K562 (cell line): Measurements from ENCODE around the gene MDFIC. TPM values are rescaled to one million over a fixed set of nuclear protein-coding genes. Genes with fewer than 3 reads are reported as not detected.

ENCODE experiments used
- ATAC-seq: fragments of 200-7000 bp; cut with Tn5 transposase; 3 replicates; pipeline ENCODE4 v1.9.1; 2020; ENCODE audit warnings: moderate library complexity
- BruUV-seq: library from RNA; stranded (reverse); fragments of 400-500 nt; replicated peaks from 2 replicates; lab custom pipeline; 2021; lab: Mats Ljungman, UMichigan
- CTCF ChIA-PET: fragments of 300-600 bp; formaldehyde crosslinking; extraction: SDS; loops from one replicate; lab custom pipeline; 2021; ENCODE audit warnings: low intra/inter-chr PET ratio; lab: Yijun Ruan, JAX
- POLR2A ChIA-PET: fragments of 300-600, 350-650 bp; sonication (Branson Sonifier 250); formaldehyde crosslinking; extraction: SDS; loops from one replicate; lab custom pipeline; 2021; ENCODE audit warnings: antibody characterized with exemption, inconsistent platforms; lab: Yijun Ruan, JAX
- DNase-seq, 4 experiments: peaks; one replicate each; pipeline versions ENCODE4 v3.0.0 to v3.0.0-alpha.2; 2011 to 2018; ENCODE audit warnings: low spot score in 3 of 4, mixed read lengths in 3 of 4; ENCODE audit errors: extremely low read depth in 1 of 4
- FAIRE-seq: peaks from 2 replicates; lab custom pipeline; 2011; peaks lifted over from hg19 to GRCh38; lab: Jason Lieb, UNC
- H2AFZ ChIP-seq: 2 replicates; pipeline ENCODE4 v1.6.0; 2011; ENCODE audit warnings: low read depth, low read length, control low read depth, inconsistent platforms
- H3K27ac ChIP-seq: fragments of 200-600 bp; 3 replicates; pipeline ENCODE4 v1.8.0; 2011; ENCODE audit warnings: low read depth, mild to moderate bottlenecking, control low read depth, inconsistent platforms, low read length, moderate library complexity, mixed read lengths; ENCODE audit errors: extremely low read depth
- H3K27me3 ChIP-seq, 2 experiments: fragments of 300-600 bp in 1 of 2; 2 replicates in 1 of 2; 3 replicates in 1 of 2; pipeline versions ENCODE4 v1.6.0 to v1.8.0; 2011; ENCODE audit warnings: inconsistent platforms in 2 of 2, low read length in 2 of 2, mild to moderate bottlenecking in 1 of 2, mixed read lengths in 1 of 2, moderate library complexity in 1 of 2; ENCODE audit not compliant: control insufficient read depth in 2 of 2, insufficient read depth in 2 of 2
- H3K36me3 ChIP-seq: fragments of 300-600 bp; 3 replicates; pipeline ENCODE4 v1.8.0; 2011; ENCODE audit warnings: mild to moderate bottlenecking, low read length, inconsistent platforms; ENCODE audit not compliant: control insufficient read depth, insufficient read depth
- H3K4me1 ChIP-seq, 2 experiments: fragments of 200-600 bp in 1 of 2; replicated peaks in 1 of 2; 2 replicates in 1 of 2; 3 replicates in 1 of 2; pipeline versions ENCODE4 v1.5.1 to v1.8.0; 2011; ENCODE audit warnings: inconsistent platforms in 2 of 2, low read length in 2 of 2, mild to moderate bottlenecking in 1 of 2, mixed read lengths in 1 of 2, moderate library complexity in 1 of 2; ENCODE audit not compliant: control insufficient read depth in 2 of 2, insufficient read depth in 2 of 2
- H3K4me2 ChIP-seq: 2 replicates; pipeline ENCODE4 v1.6.1; 2011; ENCODE audit warnings: low read length, control low read depth, inconsistent platforms, mixed read lengths; ENCODE audit not compliant: insufficient read depth
- H3K4me3 ChIP-seq: fragments of 200-600 bp; sonication (generic), shearing (Covaris generic); 2 replicates; pipeline ENCODE4 v1.5.1; 2016; ENCODE audit warnings: control low read depth, inconsistent platforms
- H3K79me2 ChIP-seq: fragments of 200-600 bp; 3 replicates; pipeline ENCODE4 v1.8.0; 2011; ENCODE audit warnings: low read length, inconsistent platforms; ENCODE audit not compliant: control insufficient read depth, insufficient read depth
- H3K9ac ChIP-seq, 2 experiments: 2 replicates each; pipeline versions ENCODE4 v1.6.0 to v1.6.1; 2011; ENCODE audit warnings: low read depth in 2 of 2, low read length in 2 of 2, control low read depth in 1 of 2, inconsistent platforms in 1 of 2, mild to moderate bottlenecking in 1 of 2, mixed read lengths in 1 of 2; ENCODE audit not compliant: insufficient read depth in 1 of 2
- H3K9me1 ChIP-seq: one replicate; pipeline ENCODE4 v1.6.0; 2011; ENCODE audit warnings: inconsistent platforms, mild to moderate bottlenecking, low read length, moderate library complexity; ENCODE audit not compliant: control insufficient read depth, insufficient read depth
- H3K9me3 ChIP-seq: replicated peaks from 2 replicates; pipeline ENCODE4 v1.5.1; 2011; ENCODE audit warnings: low read depth, low read length, inconsistent platforms; ENCODE audit not compliant: control insufficient read depth, insufficient read depth
- H4K20me1 ChIP-seq: replicated peaks from 2 replicates; pipeline ENCODE4 v1.6.1; 2011; ENCODE audit warnings: low read length, inconsistent platforms, mixed read lengths; ENCODE audit not compliant: control insufficient read depth, insufficient read depth
- BRF1 ChIP-seq: IDR thresholded peaks from 3 replicates; pipeline ENCODE4 v1.6.1; 2011; ENCODE audit warnings: borderline replicate concordance, mild to moderate bottlenecking; ENCODE audit not compliant: insufficient read length; ENCODE audit errors: extremely low read depth
- CREBBP ChIP-seq: IDR thresholded peaks from one replicate; pipeline ENCODE4 v1.6.1; 2012; ENCODE audit warnings: low read depth, mild to moderate bottlenecking, control low read depth, inconsistent platforms, low read length
- DACH1 ChIP-seq: fragments of 450-650 bp; IDR thresholded peaks from 2 replicates; pipeline ENCODE4 v1.6.1; 2018; ENCODE audit not compliant: partially characterized antibody
- DMBX1 ChIP-seq: fragments of 250-450 bp; sonication (Bioruptor Pico); IDR thresholded peaks from 2 replicates; pipeline ENCODE4 v1.8.0; 2022; ENCODE audit warnings: inconsistent platforms, mild to moderate bottlenecking, moderate library complexity, borderline replicate concordance
- GATAD2B ChIP-seq: fragments of 450-650 bp; IDR thresholded peaks from 2 replicates; pipeline ENCODE4 v1.6.1; 2017; ENCODE audit warnings: mild to moderate bottlenecking, borderline replicate concordance
- HES1 ChIP-seq: fragments of 450-650 bp; IDR thresholded peaks from 2 replicates; pipeline ENCODE4 v1.6.1; 2016; ENCODE audit warnings: low read depth, mild to moderate bottlenecking, moderate library complexity
- HEY1 ChIP-seq: fragments of 250-450 bp; sonication (Bioruptor Pico); IDR thresholded peaks from 2 replicates; pipeline ENCODE4 v1.5.0; 2020; ENCODE audit warnings: mild to moderate bottlenecking, moderate library complexity, borderline replicate concordance
- HMG20A ChIP-seq: fragments of 450-650 bp; formaldehyde crosslinking; conservative IDR thresholded peaks from 2 replicates; pipeline ENCODE4 v1.4.0; 2020; ENCODE audit warnings: mild to moderate bottlenecking, mixed read lengths
- HNRNPUL1 ChIP-seq: fragments of 200-400 bp; formaldehyde crosslinking; IDR thresholded peaks from 2 replicates; pipeline ENCODE4 v1.6.1; 2017; ENCODE audit warnings: low read length
- MAFG ChIP-seq: fragments of 450-650 bp; conservative IDR thresholded peaks from 2 replicates; pipeline ENCODE4 v1.6.1; 2016; ENCODE audit warnings: missing genetic modification characterization, missing compliant biosample characterization
- MEF2A ChIP-seq: IDR thresholded peaks from 2 replicates; pipeline ENCODE4 v1.6.1; 2011; ENCODE audit warnings: low read depth, mild to moderate bottlenecking, low read length, moderate library complexity; ENCODE audit not compliant: control insufficient read depth
- MEIS2 ChIP-seq: fragments of 450-650 bp; IDR thresholded peaks from 2 replicates; pipeline ENCODE4 v1.6.1; 2014; ENCODE audit warnings: mild to moderate bottlenecking; ENCODE audit not compliant: partially characterized antibody
- PCBP2 ChIP-seq: fragments of 200-400 bp; formaldehyde crosslinking; IDR thresholded peaks from 2 replicates; pipeline ENCODE4 v1.6.1; 2018; ENCODE audit warnings: low read length, low read depth, mild to moderate bottlenecking, moderate library complexity; ENCODE audit not compliant: poor library complexity, severe bottlenecking
- POLR2B ChIP-seq: fragments of 450-650 bp; IDR thresholded peaks from 2 replicates; pipeline ENCODE4 v1.6.1; 2018; ENCODE audit warnings: low read depth; ENCODE audit not compliant: partially characterized antibody
- POLR3G ChIP-seq: IDR thresholded peaks from 2 replicates; pipeline ENCODE4 v1.6.1; 2011; ENCODE audit not compliant: insufficient read length, insufficient replicate concordance; ENCODE audit errors: extremely low read depth
- ZNF140 ChIP-seq: fragments of 250-450 bp; sonication (Bioruptor Pico); IDR thresholded peaks from 2 replicates; pipeline ENCODE4 v1.8.0; 2021; ENCODE audit warnings: moderate library complexity, mild to moderate bottlenecking, inconsistent platforms
- ZNF232 ChIP-seq: sonication (generic); formaldehyde crosslinking; IDR thresholded peaks from 2 replicates; pipeline ENCODE4 v1.8.0; 2022; ENCODE audit warnings: mild to moderate bottlenecking, missing genetic modification reagents
- ZNF263 ChIP-seq: sonication (generic); formaldehyde crosslinking; IDR thresholded peaks from 2 replicates; pipeline ENCODE4 v1.8.0; 2022; ENCODE audit warnings: mild to moderate bottlenecking, missing genetic modification reagents, borderline replicate concordance
- WGBS: fragments of 100-300 bp; shearing (Covaris generic); methylation state at CpG from one replicate; pipeline ENCODE4 v1.1.6; 2016; ENCODE audit warnings: low coverage, mixed read lengths; ENCODE audit not compliant: insufficient coverage; ENCODE audit errors: missing lambda C conversion rate; 5-methylcytosine and 5-hydroxymethylcytosine counted together
- in situ Hi-C: fragments of 300-500 bp; cut with MboI; formaldehyde crosslinking; loops from 4 replicates; pipeline ENCODE4 v1.15.0; 2018; ENCODE audit warnings: inconsistent platforms, mixed read lengths
- intact Hi-C: fragments of 100-400 bp; cut with micrococcal nuclease; formaldehyde crosslinking; loops from 2 replicates; pipeline ENCODE4 v1.14.2; 2022
- polyA plus RNA-seq, 8 experiments: library from polyadenylated mRNA; depleted of rRNA in 4 of 8; stranded (reverse) in 5 of 8; unstranded in 3 of 8; fragments of >200 nt; fragmentation: Nextera tagmentation in 2 of 8; fragmentation: Illumina TruSeq in 1 of 8; extraction: Ambion mirVana in 2 of 8; extraction: Trizol in 1 of 8; gene quantifications; 2 replicates each; pipeline versions ENCODE4 v1.2.1 to v1.2.3, GENCODE V29; 2011 to 2014; ENCODE audit warnings: inconsistent platforms in 1 of 8, missing spikeins in 1 of 8
- total RNA-seq, 7 experiments: library from RNA; depleted of rRNA in 6 of 7; stranded (reverse); fragments of >200 nt in 6 of 7; fragmentation: Illumina TruSeq in 2 of 7; extraction: Trizol in 2 of 7; gene quantifications; 2 replicates each; pipeline versions ENCODE4 v1.2.1 to v1.2.3, GENCODE V29; 2011 to 2021; ENCODE audit warnings: low replicate concordance in 1 of 7

Gene MDFIC
- total and polyA plus RNA-seq, 9 of the 15 experiments (the other 6 are each of a cell fraction or from before 2014, with no cell fraction given): 0.13 to 0.24 TPM; not detected in 7

- ChIA-PET CTCF (no interaction called here), POLR2A (no interaction called here)
- Histone ChIP-seq H3K9me1 (no peaks in the 10 kb centered on the region), H3K36me3 (no peaks in the 10 kb centered on the region), H3K4me1 (no peaks in the 10 kb centered on the region), H3K9me3 (no peaks in the 10 kb centered on the region; the same call in 1 of the 2 replicates), H3K27ac (no peak overlapping the region), H3K79me2 (no peaks in the 10 kb centered on the region), H3K9ac (no peak overlapping the region), H4K20me1 (no peaks in the 10 kb centered on the region), H3K4me3 (no peak overlapping the region), H3K27me3 (no peaks in the 10 kb centered on the region), H2AFZ (no peak overlapping the region), H3K4me2 (no peak overlapping the region)
- no peak for FAIRE-seq
- no peak for ATAC-seq
- no TSS peak for BruUV-seq
- in situ Hi-C loops: no loop called here
- WGBS: 1% methylated on average over 4 of the region's 4 CpGs
- no peak for DNase-seq
- TF ChIP-seq MAFG (tag): no peak
- no peak for TF ChIP-seq ZNF263 (CRISPR knock-in tag)
- no peak for TF ChIP-seq HES1
- no peak for TF ChIP-seq BRF1
- TF ChIP-seq DACH1: no peak
- no peak for TF ChIP-seq DMBX1
- TF ChIP-seq CREBBP: no peak
- no peak for TF ChIP-seq PCBP2
- TF ChIP-seq HEY1 (CRISPR knock-in tag): no peak
- TF ChIP-seq MEF2A: no peak
- no peak for TF ChIP-seq HMG20A (CRISPR knock-in tag)
- no peak for TF ChIP-seq MEIS2
- TF ChIP-seq GATAD2B: no peak
- TF ChIP-seq POLR3G: no peak
- no peak for TF ChIP-seq ZNF232 (CRISPR knock-in tag)
- no peak for TF ChIP-seq HNRNPUL1
- no peak for TF ChIP-seq POLR2B
- no peak for TF ChIP-seq ZNF140
- intact Hi-C loops: no loop called here
Measured at GRCh38 chr7:114930107-114930661, 8.3 kb downstream of the MDFIC start.
